LNCaP clone FGC (cell line): ENCODE measurements around the gene YWHAH.

Source experiments
- DNase-seq: peaks from one replicate; pipeline ENCODE4 v3.0.0-alpha.2; 2011; ENCODE audit warnings: low read depth
- H3K4me3 ChIP-seq: 2 replicates; pipeline ENCODE4 v1.5.1; 2011; ENCODE audit warnings: mild to moderate bottlenecking, low read depth, low read length, control low read depth
- CTCF ChIP-seq: IDR thresholded peaks from 2 replicates; pipeline ENCODE4 v1.5.1; 2012; ENCODE audit warnings: mild to moderate bottlenecking; ENCODE audit not compliant: control insufficient read depth, insufficient read depth; ENCODE audit errors: extremely low read depth

YWHAH gene

DNA sequence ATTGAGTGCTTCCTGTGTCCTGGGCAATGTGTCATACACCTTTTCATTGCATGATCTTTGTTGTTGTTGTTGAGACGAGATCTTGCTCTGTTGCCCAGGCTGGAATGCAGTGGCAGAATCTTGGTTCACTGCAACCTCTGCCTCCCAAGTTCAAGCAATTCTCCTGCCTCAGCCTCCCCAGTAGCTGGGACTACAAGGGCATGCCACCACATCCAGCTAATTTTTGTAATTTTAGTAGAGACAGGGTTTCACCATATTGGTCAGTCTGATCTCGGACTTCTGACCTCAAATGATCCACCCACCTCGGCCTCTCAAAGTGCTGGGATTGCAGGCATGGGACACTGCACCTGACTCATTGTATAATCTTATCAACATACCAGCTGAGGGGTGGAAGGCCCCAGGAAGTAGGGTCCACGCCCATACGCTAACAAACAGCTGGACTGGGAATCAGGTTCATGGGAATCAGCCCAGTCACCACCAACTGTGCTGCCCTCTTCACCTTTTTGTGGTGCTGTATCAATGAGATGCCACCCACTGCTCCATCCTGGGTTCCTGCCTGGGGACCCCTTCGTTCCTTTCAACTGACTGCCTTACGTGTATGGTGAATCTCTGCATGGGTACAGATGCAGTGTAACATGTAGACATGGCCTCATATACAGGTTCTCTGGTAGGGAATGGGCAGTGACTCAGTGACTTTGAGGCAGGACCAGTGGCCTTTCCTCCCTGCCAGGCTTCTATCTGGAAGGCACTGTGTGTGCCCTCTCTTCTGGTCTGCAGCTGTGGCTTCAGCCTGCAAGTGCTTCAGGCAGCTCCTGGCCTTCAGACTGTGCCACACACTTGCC, 32.5 kb upstream of the YWHAH start:
- TF ChIP-seq CTCF, result no peak
- no peak for DNase-seq

GRCh38 chr22:31912407-31912743, 32.0 kb upstream of the YWHAH start:
- no peak for TF ChIP-seq CTCF
- DNase-seq, result no peak

More for the DNA sequence above, 32.5 kb upstream of the YWHAH start:
- H3K4me3 ChIP-seq, result no peak overlapping the region

DNA sequence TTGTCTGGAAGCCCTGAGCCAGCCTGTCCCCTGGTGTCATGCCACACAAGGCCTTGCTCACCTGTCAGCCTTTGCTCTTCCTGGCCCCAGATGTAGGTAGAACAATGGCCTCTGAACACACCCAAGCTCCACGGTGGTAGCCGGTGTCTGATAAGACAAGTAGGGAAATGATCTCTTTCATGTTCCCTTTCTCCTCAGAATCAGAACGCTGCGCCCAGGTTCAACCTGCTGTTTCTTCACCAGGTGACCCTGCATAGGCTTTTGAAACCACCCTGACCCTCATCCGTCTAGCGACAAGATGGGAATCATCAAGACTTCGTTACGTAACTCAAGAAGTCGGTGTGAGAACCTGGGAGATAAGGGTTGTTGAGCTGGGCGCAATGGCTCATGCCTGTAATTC, 28.7 kb upstream of the YWHAH start:
- TF ChIP-seq CTCF, result no peak
- H3K4me3 ChIP-seq, result no peak overlapping the region
- DNase-seq, result no peak

More at GRCh38 chr22:31912407-31912743, 32.0 kb upstream of the YWHAH start:
- no peak overlapping the region for H3K4me3 ChIP-seq

DNA sequence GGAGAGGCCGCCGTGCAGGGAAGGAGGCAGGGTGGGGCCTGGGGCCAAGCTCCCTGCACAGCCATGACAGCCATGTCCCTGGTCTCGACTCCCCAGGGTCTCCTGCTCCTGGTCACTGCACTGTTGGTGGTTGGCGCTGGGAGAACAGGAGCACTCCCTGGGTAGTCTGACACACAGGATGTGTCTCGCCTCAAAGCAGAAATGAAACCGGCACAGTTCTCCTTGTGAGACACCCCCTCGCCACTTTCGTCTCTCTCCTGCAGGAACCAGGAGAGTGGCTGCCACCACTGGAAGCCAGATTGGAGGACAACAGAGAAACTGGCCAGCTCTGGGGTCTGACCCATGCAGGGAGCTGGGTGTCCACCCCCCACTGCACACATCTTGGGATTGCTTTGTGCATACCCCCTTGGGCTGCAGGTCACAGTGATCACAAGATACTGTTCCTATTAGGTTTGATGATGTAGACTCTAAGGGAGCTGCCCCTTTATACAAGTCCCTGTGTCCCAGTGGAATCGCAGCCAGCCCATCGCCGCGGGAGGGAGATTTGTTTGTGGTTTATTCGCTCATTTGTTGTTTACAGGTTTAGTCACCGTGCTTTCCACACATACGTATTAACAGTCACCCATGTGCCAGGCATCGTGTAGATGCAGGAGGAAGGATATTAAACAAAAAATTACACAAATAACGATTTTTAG, 27.0 kb upstream of the YWHAH start:
- TF ChIP-seq CTCF, result no peak
- no peak for DNase-seq
- no peak overlapping the region for H3K4me3 ChIP-seq

DNA sequence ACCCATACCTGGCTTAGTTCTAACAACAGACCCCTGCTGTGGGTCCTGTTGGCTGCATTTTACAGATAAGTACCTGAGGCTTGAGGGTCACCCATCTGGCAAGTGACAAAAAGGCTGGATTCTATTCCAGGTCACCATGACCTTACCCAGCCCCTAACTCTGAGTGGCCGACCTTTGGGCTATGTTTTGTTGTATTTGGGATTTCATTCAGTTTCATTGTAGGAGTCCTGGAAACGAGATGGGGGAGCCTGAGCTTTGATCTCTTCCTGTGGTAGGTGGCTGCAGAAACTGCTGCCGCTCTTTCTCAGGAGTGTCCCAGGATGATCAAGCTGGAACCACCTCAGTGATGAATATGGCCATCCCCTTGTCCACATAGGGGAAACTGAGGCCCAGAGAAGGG, 24.6 kb upstream of the YWHAH start:
- no peak for TF ChIP-seq CTCF
- DNase-seq, result no peak
- H3K4me3 ChIP-seq, result no peak overlapping the region

DNA sequence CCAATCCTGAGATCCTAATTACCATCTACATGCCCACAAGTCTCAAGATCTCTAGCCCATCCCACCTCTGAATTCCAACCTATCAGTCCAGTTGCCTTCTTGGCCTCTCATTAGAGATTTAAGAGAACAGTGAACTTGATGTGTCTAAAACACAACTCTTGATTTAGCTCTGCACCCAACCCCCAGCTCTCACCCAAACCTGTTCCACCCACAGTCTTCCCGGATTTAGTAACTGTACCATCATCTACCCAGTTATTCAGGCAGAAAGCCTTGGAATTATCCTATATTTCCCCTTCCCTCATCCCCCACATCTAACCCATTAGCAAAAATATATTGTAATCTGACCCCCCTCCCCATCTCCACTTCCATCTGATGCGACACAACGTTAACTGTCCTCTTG, 24.0 kb upstream of the YWHAH start:
- no peak overlapping the region for H3K4me3 ChIP-seq
- DNase-seq, result no peak
- no peak for TF ChIP-seq CTCF
